GF-D8 (cell line): ENCODE results near the gene BRIP1.
"Not testable (repeated sequence)": the region's sequence is repeated elsewhere in the genome, so short reads cannot be mapped to it uniquely, and the experiment has no call there.

Experiments used
- DNase-seq: peaks from one replicate; lab custom pipeline; 2025; lab: John Stamatoyannopoulos, UW

The BRIP1 gene

DNA sequence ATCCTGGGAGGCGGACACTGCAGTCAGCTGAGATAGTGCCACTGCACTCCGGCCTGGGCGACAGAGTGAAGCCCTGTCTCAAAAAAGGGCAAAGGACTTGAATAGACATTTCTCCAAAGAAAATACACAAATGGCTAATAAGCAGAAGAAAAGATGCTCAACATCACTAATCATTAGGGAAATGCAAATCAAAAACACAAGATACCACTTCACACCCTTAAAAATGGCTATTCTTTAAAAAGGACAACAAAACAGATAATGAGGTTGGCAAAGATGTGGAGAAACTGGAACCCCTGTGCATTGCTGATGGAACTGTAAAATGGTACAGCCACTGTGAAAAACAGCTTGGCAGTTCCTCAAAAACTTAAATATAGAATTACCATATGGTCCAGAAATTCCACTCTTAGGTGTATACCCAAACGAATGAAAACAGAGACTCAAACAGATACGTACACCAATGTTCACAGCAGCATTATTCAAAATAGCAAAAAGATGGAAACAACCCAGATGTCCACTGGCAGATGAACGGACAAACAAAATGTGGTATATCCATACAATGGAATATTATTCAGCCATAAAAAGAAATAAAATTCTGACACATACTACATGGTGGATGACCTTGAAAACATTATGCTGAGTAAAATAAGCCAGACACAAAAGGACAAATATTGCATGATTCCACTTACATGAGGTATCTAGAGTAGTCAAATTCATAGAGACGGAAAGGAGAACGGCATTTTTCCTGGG, 35.5 kb downstream of the BRIP1 start:
- DNase-seq: no peak

DNA sequence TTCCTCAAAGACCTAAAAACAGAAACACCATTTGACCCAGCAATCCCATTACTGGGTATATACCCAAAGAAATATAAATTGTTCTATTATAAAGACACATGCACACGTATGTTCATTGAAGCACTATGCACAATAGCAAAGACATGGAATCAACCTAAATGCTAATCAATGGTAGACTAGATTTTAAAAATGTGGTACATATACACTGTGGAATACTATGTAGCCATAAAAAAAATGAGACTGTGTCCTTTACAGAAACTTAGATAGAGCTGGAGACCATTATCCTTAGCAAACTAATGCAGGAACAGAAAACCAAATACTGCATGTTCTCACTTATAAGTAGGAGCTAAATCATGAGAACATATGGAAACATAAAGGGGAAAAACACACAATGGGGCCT, 36.5 kb downstream of the BRIP1 start:
- DNase-seq: not testable (repeated sequence)

DNA sequence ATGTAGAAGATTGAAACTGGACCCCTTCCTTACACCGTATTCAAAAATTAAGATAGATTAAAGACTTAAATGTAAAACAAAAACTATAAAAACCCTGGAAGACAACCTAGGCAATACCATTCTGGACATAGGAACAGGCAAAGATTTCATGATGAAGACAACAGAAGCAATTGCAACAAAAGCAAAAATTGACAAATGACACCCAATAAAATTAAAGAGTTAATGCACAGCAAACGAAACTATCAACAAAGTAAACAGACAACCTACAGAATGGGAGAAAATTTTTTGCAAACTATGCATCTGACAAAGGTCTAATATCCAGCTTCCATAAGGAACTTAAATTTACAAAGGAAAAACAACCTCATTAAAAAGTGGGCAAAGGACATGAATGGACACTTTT, 37.1 kb downstream of the BRIP1 start:
- DNase-seq: not testable (repeated sequence)

DNA sequence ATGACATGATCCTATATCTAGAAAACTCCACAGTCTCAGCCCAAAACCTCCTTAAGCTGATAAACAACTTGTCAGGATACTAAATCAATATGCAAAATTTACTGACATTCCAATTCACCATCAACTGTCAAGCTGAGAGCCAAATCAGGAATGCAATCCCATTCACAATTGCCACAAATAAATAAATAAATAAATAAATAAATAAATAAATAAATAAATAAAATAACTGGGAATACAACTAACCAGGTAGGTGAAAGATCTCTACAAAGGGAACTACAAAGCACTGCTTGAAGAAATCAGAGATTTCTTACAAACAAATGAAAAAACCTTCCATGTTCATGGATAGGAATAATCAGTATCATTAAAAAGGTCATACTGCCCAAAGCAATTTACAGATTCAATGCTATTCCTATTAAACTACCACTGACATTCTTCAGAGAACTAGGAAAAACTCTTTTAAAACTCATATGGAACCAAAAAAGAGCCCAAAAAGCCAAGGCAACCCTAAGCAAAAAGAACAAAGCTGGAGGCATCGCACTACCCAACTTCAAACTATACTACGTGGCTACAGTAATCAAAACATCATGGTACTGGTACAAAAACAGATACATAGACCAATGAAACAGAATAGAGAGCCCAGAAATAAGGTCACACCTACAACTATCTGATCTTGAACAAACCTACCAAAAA, 37.7 kb downstream of the BRIP1 start:
- no peak for DNase-seq

DNA sequence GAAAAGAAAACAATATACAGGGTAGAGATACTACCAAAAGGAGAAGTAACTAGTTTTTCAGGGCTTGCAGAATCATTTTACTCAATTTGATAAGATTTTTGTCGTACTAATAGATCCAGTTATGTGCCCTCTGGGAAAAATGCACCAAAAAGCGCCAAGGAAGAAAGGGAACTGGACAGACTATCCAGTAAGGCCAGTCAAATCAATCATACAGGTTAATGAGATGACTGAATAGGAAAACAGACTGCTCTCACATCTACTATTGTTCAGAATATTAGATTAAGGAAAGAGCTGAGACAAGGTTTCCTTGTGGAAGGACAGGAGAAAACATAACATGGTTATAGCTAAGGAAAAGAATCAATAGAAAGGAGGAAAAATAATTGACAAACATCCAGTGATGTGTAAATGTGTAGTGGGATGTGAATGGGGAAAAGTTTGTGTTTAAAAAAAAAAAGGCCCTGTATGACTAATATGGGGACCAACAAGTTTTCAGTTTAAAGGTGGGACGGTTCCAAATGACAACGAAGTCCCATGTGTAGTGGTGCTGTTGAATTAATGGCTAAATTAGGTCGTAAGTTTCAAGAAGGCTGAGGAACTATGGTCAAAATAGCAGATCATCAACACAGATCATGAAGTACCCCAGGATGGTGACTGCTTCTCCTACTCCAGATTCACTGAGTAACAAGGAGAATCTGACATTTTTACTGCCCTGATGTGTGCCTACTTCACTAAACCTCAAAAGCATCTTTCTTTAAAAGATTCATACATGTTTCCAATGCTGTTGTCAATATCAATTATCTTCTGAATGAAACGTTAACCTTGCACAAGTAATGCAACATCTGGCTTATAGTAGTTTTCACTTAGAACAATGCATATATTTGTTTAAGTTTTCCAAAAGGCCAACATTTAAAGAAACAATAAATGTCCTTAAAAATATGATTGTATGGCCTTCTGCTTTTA, 40.7 kb downstream of the BRIP1 start:
- no peak for DNase-seq

DNA sequence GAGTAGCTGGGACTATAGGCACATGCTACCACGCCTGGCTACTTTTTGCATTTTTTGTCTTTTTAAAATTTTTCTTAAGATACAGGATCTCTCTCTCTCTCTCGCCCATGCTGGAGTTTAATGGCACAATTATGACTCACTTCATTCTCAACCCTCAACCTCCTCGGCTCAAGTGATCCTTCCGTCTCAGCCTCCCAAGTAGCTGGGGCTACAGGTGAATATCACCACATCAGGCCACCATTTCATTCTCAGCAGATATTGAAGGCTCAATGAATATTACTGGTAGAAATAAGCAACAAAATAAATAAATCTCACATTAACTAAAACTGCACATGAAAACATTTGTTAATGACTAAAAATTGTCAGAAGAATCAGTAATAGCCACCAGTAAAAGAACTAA, 41.7 kb downstream of the BRIP1 start:
- no peak for DNase-seq

DNA sequence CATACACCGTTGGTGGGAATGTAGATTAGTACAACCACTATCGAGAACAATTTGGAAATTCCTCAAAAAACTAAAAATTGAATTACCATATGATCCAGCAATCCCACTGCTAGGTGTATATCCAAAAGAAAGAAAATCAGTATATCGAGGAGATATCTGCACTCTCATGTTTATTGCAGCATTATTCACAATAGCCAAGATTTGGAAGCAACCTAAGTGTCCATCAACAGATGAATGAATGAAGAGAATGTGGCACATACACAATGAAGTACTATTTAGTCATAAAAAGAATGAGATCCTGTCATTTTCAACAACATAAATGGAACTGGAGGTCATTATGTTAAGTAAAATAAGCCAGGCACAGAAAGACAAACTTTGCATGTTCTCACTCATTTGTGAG, 44.1 kb downstream of the BRIP1 start:
- not testable (repeated sequence) for DNase-seq

DNA sequence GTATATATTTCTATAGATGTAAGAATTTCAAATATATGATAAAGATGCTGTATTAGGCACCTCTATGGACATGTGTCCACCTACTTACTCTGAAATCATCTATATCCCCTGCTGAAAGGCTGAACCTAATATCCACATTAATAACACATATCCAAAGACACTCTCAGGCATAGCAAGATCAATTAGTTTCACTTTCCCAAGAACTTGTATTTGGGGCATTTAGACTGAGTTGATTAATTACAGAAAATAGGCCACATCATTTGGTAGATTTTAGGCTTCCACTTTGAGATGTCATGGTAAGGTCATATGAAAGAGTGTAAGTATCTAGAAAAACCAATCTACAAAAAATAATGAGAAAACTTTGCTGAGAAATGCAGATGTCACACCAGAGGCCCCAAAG, 45.1 kb downstream of the BRIP1 start:
- DNase-seq: no peak

DNA sequence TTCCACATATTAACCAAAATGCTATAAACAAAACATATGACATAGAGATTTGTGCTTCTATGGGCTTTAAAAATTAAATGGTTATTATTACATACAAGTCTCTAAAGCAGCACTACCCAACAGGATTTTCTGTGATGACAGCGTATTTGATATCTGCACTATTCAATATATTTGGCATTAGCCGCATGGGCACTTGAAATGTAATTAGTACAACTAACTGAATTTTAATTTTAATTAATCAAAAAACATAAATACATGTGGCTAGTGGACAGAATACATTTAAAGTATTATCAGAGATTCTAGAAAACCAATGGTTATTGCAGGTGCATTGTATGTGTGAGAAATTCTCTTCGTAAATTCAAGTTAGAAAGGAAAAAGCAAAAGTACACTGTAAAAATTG, 45.9 kb downstream of the BRIP1 start:
- no peak for DNase-seq

DNA sequence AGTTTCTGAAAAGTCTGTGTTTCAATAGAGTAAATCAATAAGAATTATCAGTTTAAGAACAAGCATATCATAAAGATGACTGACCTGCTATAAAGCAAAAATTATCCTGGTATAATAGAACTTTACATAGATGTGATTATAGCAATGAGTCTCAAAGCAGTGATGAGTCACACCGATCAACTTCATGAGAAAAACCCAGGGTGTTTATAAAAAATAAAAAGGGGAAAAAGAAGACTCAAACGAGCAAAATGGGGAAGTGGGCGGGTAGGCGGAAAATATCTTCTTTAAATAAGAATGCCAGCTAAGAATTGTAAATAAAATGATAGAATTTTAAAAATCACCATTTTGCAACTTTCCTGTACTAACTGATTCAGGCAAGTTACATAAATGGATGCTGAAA, 46.8 kb downstream of the BRIP1 start:
- no peak for DNase-seq

DNA sequence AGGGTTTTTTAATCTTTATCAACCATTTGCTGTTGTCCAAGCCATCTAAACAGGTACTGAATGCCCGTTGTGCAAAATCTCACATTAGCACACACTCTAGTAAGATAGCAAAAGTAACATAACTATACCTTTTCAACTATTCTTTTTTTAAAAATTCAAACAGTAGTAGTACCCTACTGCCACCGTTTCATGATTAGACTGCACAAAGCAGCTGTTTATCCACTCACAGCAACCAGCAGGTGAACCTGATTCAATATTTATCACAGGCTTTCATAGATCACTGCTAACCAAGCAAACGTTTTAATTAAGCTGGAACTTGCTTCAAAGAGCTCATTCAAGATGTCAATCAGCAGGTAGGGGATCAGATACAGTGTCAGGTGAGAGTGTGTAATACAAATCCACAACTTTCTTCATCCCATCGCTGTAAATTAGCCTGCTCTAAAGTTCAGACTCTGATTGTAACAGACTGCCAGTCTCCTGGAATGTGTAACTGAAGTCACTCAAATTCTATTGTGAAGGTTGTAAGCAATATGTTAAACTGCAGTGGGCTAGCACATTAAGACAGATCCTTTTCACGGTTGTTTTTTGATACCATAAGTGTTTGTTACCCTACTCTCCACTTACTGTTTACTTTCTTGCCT, 47.3 kb downstream of the BRIP1 start:
- DNase-seq: no peak

DNA sequence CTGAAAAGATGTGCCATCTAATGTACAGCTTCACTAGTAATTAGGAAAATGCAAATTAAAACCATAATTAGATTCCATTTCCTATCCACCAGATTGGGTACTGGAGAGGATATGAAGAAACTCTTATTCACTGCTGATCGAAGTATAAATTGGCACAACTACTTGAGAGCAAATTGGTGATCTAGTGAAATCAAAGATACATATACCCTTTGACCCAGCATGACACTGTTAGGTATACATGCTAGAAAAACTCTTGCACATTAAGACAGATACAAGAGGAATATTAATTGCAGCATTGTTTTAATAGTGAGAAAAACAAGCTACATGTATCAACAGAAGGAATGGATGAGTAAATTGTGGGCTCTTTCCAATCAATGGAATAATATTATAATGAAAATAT, 48.8 kb downstream of the BRIP1 start:
- no peak for DNase-seq

DNA sequence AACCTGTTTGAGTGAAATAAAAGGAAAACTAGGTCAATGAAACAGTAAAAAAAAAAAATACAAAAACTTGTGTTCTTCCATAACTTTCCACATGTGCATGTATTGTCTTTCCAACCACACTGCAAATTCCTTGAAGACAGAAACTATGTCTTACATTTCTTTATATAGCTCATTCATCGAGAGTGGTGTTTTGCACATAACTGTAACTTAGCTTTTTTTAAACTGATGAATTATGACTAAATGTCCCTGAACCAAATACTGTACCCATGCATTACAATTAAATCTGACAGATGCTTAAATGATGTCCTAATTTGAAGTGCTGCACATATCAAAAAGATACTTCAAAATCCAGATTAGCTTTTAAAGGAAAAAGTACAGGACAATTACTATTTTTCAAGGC, 50.1 kb downstream of the BRIP1 start:
- no peak for DNase-seq

DNA sequence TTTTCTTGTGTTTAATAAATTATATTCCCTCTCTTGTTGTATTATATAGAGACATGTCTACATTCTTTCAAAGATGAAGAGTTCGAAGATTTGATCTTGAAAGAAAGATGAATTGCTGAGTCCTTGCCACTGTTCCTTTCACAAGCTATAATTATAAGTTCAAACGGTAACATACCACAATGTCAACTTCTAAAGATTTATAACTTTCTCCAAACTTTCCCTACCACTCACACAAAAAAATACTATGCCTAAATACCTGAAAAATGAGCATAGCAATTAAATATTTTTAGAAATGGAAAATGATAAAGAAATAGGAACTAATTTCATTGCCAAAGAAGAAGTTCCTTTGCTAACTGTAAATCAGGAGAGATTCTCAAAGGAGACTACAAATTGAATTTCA, 50.6 kb downstream of the BRIP1 start:
- no peak for DNase-seq

DNA sequence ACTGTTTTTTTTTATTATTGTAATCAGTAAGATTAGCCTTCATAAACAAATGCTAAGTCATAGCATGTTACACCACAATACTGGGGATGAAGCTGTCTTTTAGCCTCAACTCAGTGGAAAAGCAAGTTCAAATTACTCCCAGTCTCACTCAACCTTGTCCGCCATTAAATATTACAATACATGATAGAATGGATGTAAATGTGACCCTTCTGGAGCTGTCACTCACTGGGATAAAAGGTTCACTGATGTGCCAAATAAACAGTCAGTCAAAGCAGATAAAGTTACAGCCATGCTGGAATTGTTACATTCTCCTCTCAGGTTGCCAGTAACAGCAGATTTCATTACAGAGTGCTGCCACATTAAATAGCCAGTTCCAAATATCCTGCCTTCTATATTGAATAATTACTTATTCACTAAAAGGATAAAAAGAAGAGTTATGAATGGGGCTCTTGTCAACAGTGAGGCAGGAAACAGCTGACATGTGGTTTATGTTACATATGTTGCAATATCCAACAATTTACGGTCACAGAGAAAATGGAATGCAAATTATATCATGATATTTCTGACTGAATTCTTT, 53.4 kb downstream of the BRIP1 start:
- peak; percentile 27 for DNase-seq

DNA sequence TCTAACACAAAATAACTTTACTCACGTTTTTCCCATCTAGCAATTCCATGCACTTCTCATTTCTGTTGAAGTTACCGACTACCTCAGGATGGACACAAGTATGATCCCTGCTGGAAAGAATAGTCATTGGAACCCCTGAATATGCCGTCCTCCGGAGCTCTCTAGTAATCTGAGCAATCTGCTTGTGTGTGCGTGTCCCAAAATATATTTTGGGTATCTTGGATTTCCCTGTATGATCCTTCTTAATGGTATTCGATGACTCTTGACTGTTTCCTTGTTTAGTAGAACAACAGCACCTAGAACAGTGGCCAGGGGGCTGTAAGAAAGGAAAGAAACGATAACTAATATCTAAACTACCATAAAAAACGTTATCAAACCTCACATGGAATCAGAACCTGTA, 54.9 kb downstream of the BRIP1 start:
- DNase-seq: no peak

DNA sequence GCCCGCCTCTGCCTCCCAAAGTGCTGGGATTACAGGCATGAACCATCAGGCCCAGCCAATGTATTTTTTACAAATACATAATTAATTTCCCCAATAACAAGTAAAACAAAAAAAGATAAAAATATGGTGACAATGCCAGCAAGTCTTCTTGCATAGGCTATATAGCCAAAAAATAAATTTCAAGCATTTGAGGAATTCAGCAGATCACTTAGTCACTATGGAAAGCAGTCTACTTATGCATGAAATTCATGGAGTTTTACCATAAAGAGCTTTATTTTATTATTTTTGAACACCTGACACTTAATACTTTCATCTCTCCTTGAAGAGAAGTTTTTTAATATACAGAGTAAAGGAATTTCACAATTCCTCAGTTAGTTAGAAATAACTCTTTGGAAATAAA, 56.4 kb downstream of the BRIP1 start:
- no peak for DNase-seq

DNA sequence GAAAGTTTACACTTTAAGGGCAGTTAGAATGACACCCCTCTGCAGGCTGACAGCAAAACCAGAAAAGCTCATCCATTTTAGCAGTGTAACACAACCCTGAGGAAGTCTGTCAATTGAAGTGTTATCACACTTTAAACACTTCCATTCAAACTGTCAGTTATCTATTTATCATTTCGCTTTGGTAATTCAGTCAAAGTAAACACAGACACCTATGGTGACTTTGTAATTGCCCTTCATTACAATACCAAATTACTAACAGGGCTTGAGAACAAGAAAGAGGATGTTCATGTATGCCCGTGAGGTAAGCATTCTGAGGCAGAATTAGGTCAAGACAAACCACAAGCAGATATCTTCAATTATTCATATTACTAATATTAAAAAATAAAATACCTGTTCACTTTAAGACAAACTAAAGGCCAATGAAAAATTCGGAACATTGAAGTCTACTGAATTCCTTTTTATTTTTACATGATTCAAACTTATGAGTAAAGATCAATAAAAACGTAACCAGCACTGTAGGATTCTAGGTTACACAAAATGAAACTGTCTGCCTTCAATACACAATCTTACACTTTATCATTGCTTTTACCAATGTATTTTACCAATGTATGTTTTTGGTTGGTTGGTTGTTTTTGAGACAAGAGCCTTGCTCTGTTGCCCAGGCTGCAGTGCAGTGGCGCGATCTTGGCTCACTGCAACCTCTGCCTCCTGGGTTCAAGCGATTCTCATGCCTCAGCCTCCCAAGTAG, 57.1 kb downstream of the BRIP1 start:
- DNase-seq: no peak

DNA sequence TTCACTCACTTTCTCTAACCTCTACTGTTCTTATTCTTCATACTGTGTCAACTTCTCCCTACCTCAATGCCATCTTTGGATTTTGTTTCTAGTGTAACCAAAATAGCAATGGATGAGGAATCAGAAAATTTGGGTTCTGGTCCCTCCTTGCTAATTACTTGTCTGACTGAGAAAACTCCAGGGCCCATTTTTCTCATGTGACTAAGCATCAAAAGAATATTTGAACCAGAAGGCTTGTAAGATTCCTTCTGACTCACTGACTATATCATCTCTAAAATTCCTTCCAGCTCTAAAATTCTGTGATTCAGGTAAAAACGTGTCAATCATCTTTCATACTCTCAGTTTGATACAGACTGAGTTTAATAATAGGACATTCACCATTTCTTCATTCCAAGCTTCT, 57.9 kb downstream of the BRIP1 start:
- DNase-seq: no peak

DNA sequence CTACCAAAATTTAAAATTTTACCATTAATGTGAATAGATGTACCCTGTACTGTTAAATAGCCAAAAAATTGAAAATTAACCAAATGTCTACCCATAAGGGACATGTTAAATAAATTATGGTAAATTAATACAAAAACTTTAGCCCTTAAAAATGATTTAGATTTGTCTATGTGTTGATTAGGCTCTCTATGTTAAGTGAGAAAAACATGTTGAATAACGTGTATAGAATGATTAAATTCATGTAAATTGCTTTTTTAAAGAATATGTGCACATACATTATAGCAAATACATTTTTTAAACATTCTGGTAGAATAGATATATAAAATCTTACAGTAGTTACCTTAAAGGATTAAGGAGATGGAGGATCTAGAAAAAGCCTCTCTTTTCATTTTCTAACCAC, 59.5 kb downstream of the BRIP1 start:
- DNase-seq: no peak

DNA sequence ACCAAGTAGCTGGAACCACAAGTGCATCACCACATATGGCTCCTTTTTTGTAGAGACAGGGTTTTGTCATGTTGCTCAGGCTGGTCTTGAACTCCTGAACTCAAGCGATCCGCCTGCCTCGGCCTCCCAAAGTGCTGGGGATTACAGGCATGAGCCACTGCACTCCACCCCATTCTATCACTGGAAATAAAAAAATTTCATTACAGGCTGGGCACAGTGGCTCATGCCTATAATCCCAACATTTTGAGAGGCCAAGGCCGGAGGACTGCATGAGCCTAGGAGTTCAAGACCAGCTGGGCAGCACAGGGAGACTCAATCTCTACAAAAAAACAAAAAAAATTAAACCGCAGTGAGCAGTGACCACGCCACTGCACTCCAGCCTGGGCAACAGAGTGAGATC, 60.1 kb downstream of the BRIP1 start:
- DNase-seq: no peak
